ENCODE measurements around the gene STK24. TPM values are rescaled to one million over a fixed set of nuclear protein-coding genes. Genes with fewer than 3 reads are reported as not detected.

Gene STK24
- total RNA-seq, 4 donors from 2014 or later = 29.7 to 73.5 (median 62.6) TPM

- Histone ChIP-seq H3K36me3 (no peaks in the 10 kb centered on the region), H3K9me3 (no peaks in the 10 kb centered on the region), H3K27ac (no peak overlapping the region), H3K4me3 (no peak overlapping the region), H3K27me3 (no peaks in the 10 kb centered on the region), H3K4me1 (peaks cover 5 to 6% of the 10 kb centered on the region in 2 donors)
- intact Hi-C loops (cut with DNase I; ENCODE audit: low total_unique reads) = no loop called here
- DNase-seq = no peak
- TF ChIP-seq CTCF (IDR thresholded peaks at IDR 0.05) (no peak), POLR2A (IDR thresholded peaks at IDR 0.05) (no peak)
Measured at GRCh38 chr13:98514288-98514687, 62.6 kb downstream of the STK24 start.

- Histone ChIP-seq H3K9me3 (no peaks in the 10 kb centered on the region), H3K4me3 (no peak overlapping the region), H3K27ac (no peak overlapping the region), H3K27me3 (no peaks in the 10 kb centered on the region), H3K4me1 (peaks cover 5 to 7% of the 10 kb centered on the region in 2 donors), H3K36me3 (no peaks in the 10 kb centered on the region)
- DNase-seq = no peak
- no peak for TF ChIP-seq POLR2A (IDR thresholded peaks at IDR 0.05)
- intact Hi-C loops (cut with DNase I; ENCODE audit: low total_unique reads) = no loop called here
Measured at GRCh38 chr13:98513837-98514236, 63.1 kb downstream of the STK24 start.

GRCh38 chr13:98512774-98513665 lies 63.9 kb downstream of the STK24 start:
- no peaks in the 10 kb centered on the region for H3K9me3 ChIP-seq
- peaks cover 5 to 7% of the 10 kb centered on the region in 2 donors for H3K4me1 ChIP-seq
- no peak overlapping the region for H3K4me3 ChIP-seq
- H3K27me3 ChIP-seq = no peaks in the 10 kb centered on the region
- TF ChIP-seq POLR2A (IDR thresholded peaks at IDR 0.05) (no peak), CTCF (IDR thresholded peaks at IDR 0.05) (no peak)
- no peak for DNase-seq
- H3K36me3 ChIP-seq = no peaks in the 10 kb centered on the region
- no peak overlapping the region for H3K27ac ChIP-seq
- intact Hi-C loops (cut with DNase I; ENCODE audit: low total_unique reads) = no loop called here

GRCh38 chr13:98511435-98511834 lies 65.5 kb downstream of the STK24 start:
- intact Hi-C loops (cut with DNase I; ENCODE audit: low total_unique reads) = no loop called here
- TF ChIP-seq POLR2A (IDR thresholded peaks at IDR 0.05) (no peak), CTCF (IDR thresholded peaks at IDR 0.05) (no peak)
- Histone ChIP-seq H3K36me3 (no peaks in the 10 kb centered on the region), H3K4me1 (peaks cover 7 to 8% of the 10 kb centered on the region in 2 donors), H3K9me3 (no peaks in the 10 kb centered on the region), H3K4me3 (no peak overlapping the region), H3K27ac (no peak overlapping the region), H3K27me3 (no peaks in the 10 kb centered on the region)
- DNase-seq = no peak

- Histone ChIP-seq H3K4me3 (no peak overlapping the region), H3K27me3 (no peaks in the 10 kb centered on the region), H3K4me1 (peaks cover 4 to 7% of the 10 kb centered on the region in 2 donors), H3K36me3 (no peaks in the 10 kb centered on the region), H3K27ac (peak overlapping the region; percentile 67 to 72), H3K9me3 (no peaks in the 10 kb centered on the region)
- TF ChIP-seq POLR2A (IDR thresholded peaks at IDR 0.05) (no peak), CTCF (IDR thresholded peaks at IDR 0.05) (no peak)
- intact Hi-C loops (cut with DNase I; ENCODE audit: low total_unique reads) = no loop called here
- no peak for DNase-seq
Measured at GRCh38 chr13:98510156-98510509, 66.8 kb downstream of the STK24 start.
